ENCODE data around the gene TPP2.

Gene TPP2

DNA sequence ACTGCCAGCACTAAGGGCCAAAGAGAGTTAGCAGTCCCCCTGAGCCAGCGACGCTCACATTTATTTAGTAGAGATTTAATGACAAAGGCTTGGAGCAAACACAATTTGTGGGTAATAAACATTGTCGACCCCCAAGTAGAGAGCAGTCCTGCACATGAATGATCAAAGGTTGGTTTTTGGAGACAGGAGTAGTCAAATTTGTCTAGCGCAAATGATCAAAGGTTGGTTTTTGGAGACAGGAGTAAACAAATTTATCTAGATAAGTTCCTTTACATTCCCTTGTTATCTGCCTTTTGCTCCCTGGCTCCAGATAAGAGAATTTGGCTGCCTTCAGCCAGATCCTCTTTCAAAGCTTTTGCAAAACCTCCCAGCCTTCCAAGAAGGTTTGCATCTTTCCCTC is 71.1 kb downstream of the TPP2 start:
- Histone ChIP-seq H3K9ac (ENCODE audit: low read length) (no peak overlapping the region), H3K27me3 (replicated peaks; ENCODE audit: insufficient read depth, low read length) (no peaks in the 10 kb centered on the region), H4K20me1 (ENCODE audit: insufficient read depth, low read length) (no peaks in the 10 kb centered on the region; the same call in 1 of the 2 replicates), H3K4me3 (ENCODE audit: low read length) (no peak overlapping the region), H3K79me2 (ENCODE audit: low read length) (peaks cover 8% of the 10 kb centered on the region), H3K36me3 (replicated peaks; ENCODE audit: insufficient read depth, low read length) (peaks cover 23% of the 10 kb centered on the region), H3K4me1 (ENCODE audit: low read length) (no peaks in the 10 kb centered on the region), H3K9me3 (replicated peaks; ENCODE audit: insufficient read depth, low read length) (no peaks in the 10 kb centered on the region), H3K4me2 (ENCODE audit: low read depth, low read length) (no peak overlapping the region), H3F3A (ENCODE audit: insufficient read depth, low read length) (0 out of 2 replicates have a peak, but pooled peaks cover 3% of the 10 kb centered on the region), H3K27ac (ENCODE audit: low read length) (no peak overlapping the region), H3K9me2 (replicated peaks; ENCODE audit: insufficient read depth, low read length) (no peaks in the 10 kb centered on the region), H2AFZ (ENCODE audit: low read length) (no peak overlapping the region)
- no peak for TF ChIP-seq EZH2 (optimal IDR thresholded peaks at IDR 0.05; ENCODE audit: low read depth, low read length)
- TF ChIP-seq EZH2phosphoT487 (IDR thresholded peaks at IDR 0.05; ENCODE audit: low read length), result no peak
- TF ChIP-seq, protein P1, sequence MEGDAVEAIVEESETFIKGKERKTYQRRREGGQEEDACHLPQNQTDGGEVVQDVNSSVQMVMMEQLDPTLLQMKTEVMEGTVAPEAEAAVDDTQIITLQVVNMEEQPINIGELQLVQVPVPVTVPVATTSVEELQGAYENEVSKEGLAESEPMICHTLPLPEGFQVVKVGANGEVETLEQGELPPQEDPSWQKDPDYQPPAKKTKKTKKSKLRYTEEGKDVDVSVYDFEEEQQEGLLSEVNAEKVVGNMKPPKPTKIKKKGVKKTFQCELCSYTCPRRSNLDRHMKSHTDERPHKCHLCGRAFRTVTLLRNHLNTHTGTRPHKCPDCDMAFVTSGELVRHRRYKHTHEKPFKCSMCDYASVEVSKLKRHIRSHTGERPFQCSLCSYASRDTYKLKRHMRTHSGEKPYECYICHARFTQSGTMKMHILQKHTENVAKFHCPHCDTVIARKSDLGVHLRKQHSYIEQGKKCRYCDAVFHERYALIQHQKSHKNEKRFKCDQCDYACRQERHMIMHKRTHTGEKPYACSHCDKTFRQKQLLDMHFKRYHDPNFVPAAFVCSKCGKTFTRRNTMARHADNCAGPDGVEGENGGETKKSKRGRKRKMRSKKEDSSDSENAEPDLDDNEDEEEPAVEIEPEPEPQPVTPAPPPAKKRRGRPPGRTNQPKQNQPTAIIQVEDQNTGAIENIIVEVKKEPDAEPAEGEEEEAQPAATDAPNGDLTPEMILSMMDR (IDR thresholded peaks at IDR 0.05; ENCODE audit: low read length), result no peak
- DNase-seq, result no peak

- Histone ChIP-seq H3K27me3 (replicated peaks; ENCODE audit: insufficient read depth, low read length) (no peaks in the 10 kb centered on the region), H3K9ac (ENCODE audit: low read length) (no peak overlapping the region), H3K4me2 (ENCODE audit: low read depth, low read length) (no peak overlapping the region), H4K20me1 (ENCODE audit: insufficient read depth, low read length) (no peaks in the 10 kb centered on the region), H3K4me3 (ENCODE audit: low read length) (no peak overlapping the region), H3K9me2 (replicated peaks; ENCODE audit: insufficient read depth, low read length) (no peaks in the 10 kb centered on the region), H2AFZ (ENCODE audit: low read length) (no peak overlapping the region), H3K4me1 (ENCODE audit: low read length) (no peaks in the 10 kb centered on the region), H3K27ac (ENCODE audit: low read length) (no peak overlapping the region), H3F3A (ENCODE audit: insufficient read depth, low read length) (no peaks in the 10 kb centered on the region), H3K36me3 (replicated peaks; ENCODE audit: insufficient read depth, low read length) (peaks cover 27% of the 10 kb centered on the region), H3K9me3 (replicated peaks; ENCODE audit: insufficient read depth, low read length) (no peaks in the 10 kb centered on the region), H3K79me2 (ENCODE audit: low read length) (no peaks in the 10 kb centered on the region; the same call in 1 of the 2 replicates)
- DNase-seq, result no peak
- TF ChIP-seq EZH2phosphoT487 (IDR thresholded peaks at IDR 0.05; ENCODE audit: low read length) (no peak), EZH2 (optimal IDR thresholded peaks at IDR 0.05; ENCODE audit: low read depth, low read length) (no peak)
- TF ChIP-seq, protein P1 (IDR thresholded peaks at IDR 0.05; ENCODE audit: low read length), result no peak
Measured at GRCh38 chr13:102670130-102670529, 73.3 kb downstream of the TPP2 start.

GRCh38 chr13:102675115-102675514 is 78.3 kb downstream of the TPP2 start:
- Histone ChIP-seq H3K4me1 (ENCODE audit: low read length) (no peaks in the 10 kb centered on the region), H4K20me1 (ENCODE audit: insufficient read depth, low read length) (no peaks in the 10 kb centered on the region), H3F3A (ENCODE audit: insufficient read depth, low read length) (no peaks in the 10 kb centered on the region), H3K27ac (ENCODE audit: low read length) (no peak overlapping the region), H2AFZ (ENCODE audit: low read length) (no peak overlapping the region), H3K27me3 (replicated peaks; ENCODE audit: insufficient read depth, low read length) (no peaks in the 10 kb centered on the region), H3K9me2 (replicated peaks; ENCODE audit: insufficient read depth, low read length) (no peaks in the 10 kb centered on the region), H3K79me2 (ENCODE audit: low read length) (no peaks in the 10 kb centered on the region), H3K9ac (ENCODE audit: low read length) (no peak overlapping the region), H3K4me2 (ENCODE audit: low read depth, low read length) (no peak overlapping the region), H3K36me3 (replicated peaks; ENCODE audit: insufficient read depth, low read length) (peaks cover 18% of the 10 kb centered on the region; the same call in 1 of the 2 replicates), H3K9me3 (replicated peaks; ENCODE audit: insufficient read depth, low read length) (no peaks in the 10 kb centered on the region), H3K4me3 (ENCODE audit: low read length) (no peak overlapping the region)
- no peak for DNase-seq
- TF ChIP-seq, protein P1 (IDR thresholded peaks at IDR 0.05; ENCODE audit: low read length), result no peak
- no peak for TF ChIP-seq EZH2phosphoT487 (IDR thresholded peaks at IDR 0.05; ENCODE audit: low read length)
- TF ChIP-seq EZH2 (optimal IDR thresholded peaks at IDR 0.05; ENCODE audit: low read depth, low read length), result no peak
